ENCODE data around the gene RGS12.

The RGS12 gene

GRCh38 chr4:3280466-3280865, 12.4 kb upstream of the RGS12 start:
- DNase-seq (ENCODE audit: low read depth, low spot score): no peak

GRCh38 chr4:3283483-3283882, 9.3 kb upstream of the RGS12 start:
- no peak for DNase-seq (ENCODE audit: low read depth, low spot score)

- no peak for DNase-seq (ENCODE audit: low read depth, low spot score)
These were observed 8.9 kb upstream of the RGS12 start for GRCh38 chr4:3283916-3284315.

- no peak for DNase-seq (ENCODE audit: low read depth, low spot score)
These were observed 7.9 kb upstream of the RGS12 start for GRCh38 chr4:3284734-3285557.

GRCh38 chr4:3285558-3286334, 7.1 kb upstream of the RGS12 start:
- DNase-seq (ENCODE audit: low read depth, low spot score): peak; percentile 64

GRCh38 chr4:3286335-3287175, 6.3 kb upstream of the RGS12 start:
- DNase-seq (ENCODE audit: low read depth, low spot score): peak; percentile 52

GRCh38 chr4:3287271-3287971, 5.4 kb upstream of the RGS12 start:
- DNase-seq (ENCODE audit: low read depth, low spot score): no peak

GRCh38 chr4:3287972-3288570, 4.8 kb upstream of the RGS12 start:
- DNase-seq (ENCODE audit: low read depth, low spot score): no peak

- DNase-seq (ENCODE audit: low read depth, low spot score): no peak
These were observed 4.2 kb upstream of the RGS12 start for GRCh38 chr4:3288571-3289094.

GRCh38 chr4:3290476-3290875, 2.3 kb upstream of the RGS12 start:
- DNase-seq (ENCODE audit: low read depth, low spot score): no peak

GRCh38 chr4:3290889-3291321, 1.9 kb upstream of the RGS12 start:
- DNase-seq (ENCODE audit: low read depth, low spot score): no peak

- DNase-seq (ENCODE audit: low read depth, low spot score): peak; percentile 79
These were observed 1.3 kb upstream of the RGS12 start for GRCh38 chr4:3291411-3291968.

GRCh38 chr4:3291969-3292570, 751 bp upstream of the RGS12 start:
- DNase-seq (ENCODE audit: low read depth, low spot score): no peak

- DNase-seq (ENCODE audit: low read depth, low spot score): no peak
These were observed 875 bp downstream of the RGS12 start for GRCh38 chr4:3293401-3294391.

- no peak for DNase-seq (ENCODE audit: low read depth, low spot score)
These were observed 1.8 kb downstream of the RGS12 start for GRCh38 chr4:3294401-3295241.

- DNase-seq (ENCODE audit: low read depth, low spot score): no peak
These were observed 3.2 kb downstream of the RGS12 start for GRCh38 chr4:3295837-3296624.

- DNase-seq (ENCODE audit: low read depth, low spot score): no peak
These were observed 3.8 kb downstream of the RGS12 start for GRCh38 chr4:3296651-3297050.

Data from ELF-1 (cell line).